SJSA1 (cell line): ENCODE results near the gene TYW5. TPM values are rescaled to one million over a fixed set of nuclear protein-coding genes. Genes with fewer than 3 reads are reported as not detected.

Source experiments
- DNase-seq, 2 experiments: peaks; one replicate each; pipeline ENCODE4 v3.0.0-alpha.2; 2015 to 2020; ENCODE audit warnings: low spot score in 2 of 2, low read depth in 1 of 2
- H3K27ac ChIP-seq: fragments of 250-450 bp; sonication (Bioruptor Pico); 2 replicates; pipeline ENCODE4 v1.5.1; 2020; ENCODE audit warnings: mild to moderate bottlenecking, moderate library complexity
- H3K27me3 ChIP-seq: fragments of 250-450 bp; sonication (Bioruptor Pico); replicated peaks from 2 replicates; pipeline ENCODE4 v1.5.1; 2020; ENCODE audit warnings: mild to moderate bottlenecking, moderate library complexity
- H3K36me3 ChIP-seq: fragments of 250-450 bp; sonication (Bioruptor Pico); 2 replicates; pipeline ENCODE4 v1.5.1; 2020; ENCODE audit warnings: mild to moderate bottlenecking
- H3K4me1 ChIP-seq: fragments of 250-450 bp; sonication (Bioruptor Pico); replicated peaks from 2 replicates; pipeline ENCODE4 v1.6.1; 2021; ENCODE audit warnings: mild to moderate bottlenecking
- H3K4me3 ChIP-seq: fragments of 250-450 bp; sonication (Bioruptor Pico); 2 replicates; pipeline ENCODE4 v1.5.1; 2020; ENCODE audit warnings: mild to moderate bottlenecking
- H3K9me3 ChIP-seq: fragments of 250-450 bp; sonication (Bioruptor Pico); replicated peaks from 2 replicates; pipeline ENCODE4 v1.5.1; 2020; ENCODE audit warnings: mild to moderate bottlenecking
- total RNA-seq: library from RNA; depleted of rRNA; stranded (reverse); fragments of >200 nt; shearing (Covaris generic); gene quantifications from 2 replicates; pipeline ENCODE4 v1.2.3, GENCODE V29; 2014

The TYW5 gene
- total RNA-seq, 1 experiment from 2014 or later, result 9.2 TPM

DNA sequence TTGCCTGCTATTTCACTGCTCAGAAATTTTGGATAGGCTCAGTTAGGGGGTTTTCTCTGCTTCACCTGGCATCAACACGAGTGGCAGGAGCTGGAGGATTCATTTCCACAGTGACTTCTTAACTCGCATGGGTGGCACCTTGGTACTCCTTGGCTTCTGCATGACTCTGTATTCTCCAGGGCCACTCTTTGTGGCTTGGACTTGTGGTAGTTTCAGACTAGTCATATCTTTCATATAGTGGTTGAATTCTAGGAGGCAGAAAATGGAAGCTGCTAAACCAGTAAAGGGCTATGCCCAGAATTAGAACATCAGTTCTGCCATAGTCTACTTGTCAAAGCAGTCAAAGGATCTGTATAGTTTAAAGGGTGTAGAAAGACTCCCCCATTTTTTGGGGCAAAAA lies 6.9 kb upstream of the TYW5 start:
- H3K27ac ChIP-seq, result no peak overlapping the region
- H3K36me3 ChIP-seq, result peaks cover 78% of the 10 kb centered on the region
- peaks cover 1% of the 10 kb centered on the region; the same call in 1 of the 2 replicates for H3K4me1 ChIP-seq
- H3K9me3 ChIP-seq, result no peaks in the 10 kb centered on the region
- H3K27me3 ChIP-seq, result no peaks in the 10 kb centered on the region
- no peak for DNase-seq
- no peak overlapping the region for H3K4me3 ChIP-seq

DNA sequence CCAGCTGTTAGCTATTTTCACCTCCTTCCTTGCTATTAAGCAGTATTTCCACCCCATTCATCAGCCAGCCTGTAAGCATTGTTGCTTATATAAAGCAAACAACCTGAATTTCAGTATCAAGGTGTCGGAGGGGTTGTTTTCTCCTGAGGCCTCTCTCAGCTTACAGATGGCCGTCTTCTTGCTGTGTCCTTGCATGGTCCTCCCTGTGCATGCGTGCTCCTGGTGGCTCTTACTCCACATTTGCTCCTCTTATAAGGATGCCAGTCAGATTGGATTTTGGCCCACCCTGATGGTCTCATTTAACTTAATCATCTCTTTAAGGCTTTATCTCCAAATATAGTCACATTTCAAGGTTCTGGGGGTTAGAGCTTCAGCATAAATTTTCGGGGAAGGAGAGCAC lies 2.7 kb upstream of the TYW5 start:
- no peaks in the 10 kb centered on the region for H3K27me3 ChIP-seq
- peaks cover 20% of the 10 kb centered on the region for H3K4me1 ChIP-seq
- H3K36me3 ChIP-seq, result peaks cover 59% of the 10 kb centered on the region
- no peak overlapping the region for H3K4me3 ChIP-seq
- no peak overlapping the region for H3K27ac ChIP-seq
- no peak for DNase-seq
- H3K9me3 ChIP-seq, result no peaks in the 10 kb centered on the region

DNA sequence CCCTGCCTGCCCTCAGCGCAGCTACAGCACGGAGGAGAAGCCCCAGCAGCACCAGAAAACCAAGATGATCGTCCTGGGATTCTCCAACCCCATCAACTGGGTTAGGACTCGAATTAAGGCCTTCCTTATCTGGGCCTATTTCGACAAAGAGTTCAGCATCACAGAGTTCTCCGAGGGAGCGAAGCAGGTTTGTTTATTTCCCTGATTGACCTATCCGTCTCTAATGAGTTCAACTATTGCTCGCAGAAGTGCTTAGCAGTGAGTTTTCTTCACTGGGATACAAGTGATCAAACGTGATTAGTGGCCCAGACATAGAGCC lies 730 bp upstream of the TYW5 start:
- peak overlapping the region; percentile 76 for H3K4me3 ChIP-seq
- DNase-seq, result no peak

DNA sequence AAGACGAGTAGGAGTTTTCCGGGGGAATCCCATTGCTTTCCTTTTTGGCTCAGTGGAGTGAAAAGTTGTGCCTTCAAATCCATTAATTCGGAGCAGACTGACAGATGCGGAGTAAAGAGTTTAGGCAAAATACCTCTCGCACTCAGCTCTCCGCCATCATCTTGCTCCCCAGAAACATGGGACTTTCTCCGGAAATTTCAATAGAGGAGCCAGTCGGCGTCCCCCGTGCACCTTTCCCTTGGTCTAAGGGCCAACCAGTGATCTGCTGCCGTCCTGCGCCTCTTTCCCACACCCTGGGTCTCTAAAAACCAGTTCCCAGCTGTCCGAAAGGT lies 318 bp downstream of the TYW5 start:
- no peaks in the 10 kb centered on the region for H3K27me3 ChIP-seq
- peaks cover 20% of the 10 kb centered on the region for H3K4me1 ChIP-seq
- peak overlapping the region; percentile 76 for H3K4me3 ChIP-seq
- H3K36me3 ChIP-seq, result peaks cover 47% of the 10 kb centered on the region
- no peaks in the 10 kb centered on the region for H3K9me3 ChIP-seq
- DNase-seq, result no peak
- H3K27ac ChIP-seq, result peak overlapping the region; percentile 77

More for the DNA sequence above, 730 bp upstream of the TYW5 start:
- H3K36me3 ChIP-seq, result peaks cover 48% of the 10 kb centered on the region
- H3K4me1 ChIP-seq, result peaks cover 20% of the 10 kb centered on the region
- H3K27ac ChIP-seq, result peak overlapping the region; percentile 77
- no peaks in the 10 kb centered on the region for H3K27me3 ChIP-seq
- no peaks in the 10 kb centered on the region for H3K9me3 ChIP-seq

DNA sequence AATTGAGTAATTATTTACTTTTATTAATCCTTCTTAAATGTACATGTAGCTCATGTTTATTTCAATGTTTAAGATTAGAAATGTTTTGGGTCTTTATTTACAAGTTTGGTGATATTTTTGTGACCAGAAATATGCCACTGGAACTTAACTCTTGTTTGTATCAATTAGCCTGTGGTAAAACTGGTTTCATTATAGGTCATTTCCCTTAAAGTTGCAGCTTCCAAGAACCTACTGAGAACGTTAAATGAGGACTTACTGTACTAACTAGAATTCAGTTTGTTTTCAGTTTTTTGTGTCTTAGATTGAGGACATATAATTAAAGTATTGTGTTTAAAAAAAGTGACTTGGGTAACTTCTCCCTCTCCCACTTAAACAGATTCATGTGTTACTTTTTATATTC lies 4.3 kb downstream of the TYW5 start:
- Histone ChIP-seq H3K4me3 (no peak overlapping the region), H3K27me3 (no peaks in the 10 kb centered on the region), H3K27ac (no peak overlapping the region)

DNA sequence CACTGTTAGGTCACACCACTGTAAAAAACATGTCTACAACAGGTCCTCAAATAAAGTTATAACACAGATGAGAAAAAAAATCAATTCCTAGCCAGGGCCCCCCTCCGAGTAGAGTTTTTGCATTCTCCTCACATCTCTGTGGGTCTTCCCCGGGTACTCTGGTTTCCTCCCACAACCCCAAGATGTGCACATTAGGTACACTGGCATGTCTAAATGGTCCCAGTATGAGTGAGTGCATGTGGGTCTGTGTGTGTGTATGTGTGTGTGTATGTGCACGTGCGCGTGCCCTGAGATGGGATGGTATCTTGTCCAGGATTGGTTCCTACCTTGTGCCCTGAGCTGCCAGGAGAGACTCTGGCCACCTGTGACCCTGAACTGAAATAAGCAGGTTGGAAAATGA lies 4.9 kb downstream of the TYW5 start:
- H3K4me1 ChIP-seq, result peaks cover 9% of the 10 kb centered on the region
- H3K36me3 ChIP-seq, result peaks cover 56% of the 10 kb centered on the region
- no peaks in the 10 kb centered on the region for H3K9me3 ChIP-seq
- no peak for DNase-seq
- H3K27me3 ChIP-seq, result no peaks in the 10 kb centered on the region
- no peak overlapping the region for H3K4me3 ChIP-seq
- no peak overlapping the region for H3K27ac ChIP-seq

More for the DNA sequence above, 4.3 kb downstream of the TYW5 start:
- no peak for DNase-seq
- Histone ChIP-seq H3K36me3 (peaks cover 53% of the 10 kb centered on the region), H3K9me3 (no peaks in the 10 kb centered on the region), H3K4me1 (peaks cover 9% of the 10 kb centered on the region)

DNA sequence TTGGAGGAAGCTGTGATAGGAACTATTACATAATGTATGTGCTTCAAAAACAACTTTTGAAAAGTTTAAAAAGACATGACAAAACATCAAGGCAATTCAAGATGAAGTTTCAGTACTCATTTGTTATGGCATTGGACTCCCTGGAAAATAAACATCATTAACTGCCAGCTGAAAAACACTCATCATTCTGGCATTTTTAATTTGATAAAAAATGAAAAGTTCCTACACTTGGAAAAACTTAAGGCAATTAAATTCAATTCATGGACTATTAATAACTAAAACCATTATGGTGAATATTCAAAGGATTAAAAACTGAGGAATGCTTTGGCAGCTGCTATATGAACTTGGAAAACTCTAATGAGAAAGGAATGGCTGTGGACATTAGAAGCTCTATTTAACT lies 8.5 kb downstream of the TYW5 start:
- Histone ChIP-seq H3K4me1 (no peaks in the 10 kb centered on the region), H3K36me3 (peaks cover 70% of the 10 kb centered on the region), H3K9me3 (no peaks in the 10 kb centered on the region), H3K27me3 (no peaks in the 10 kb centered on the region), H3K4me3 (no peak overlapping the region), H3K27ac (no peak overlapping the region)
- DNase-seq, result no peak

DNA sequence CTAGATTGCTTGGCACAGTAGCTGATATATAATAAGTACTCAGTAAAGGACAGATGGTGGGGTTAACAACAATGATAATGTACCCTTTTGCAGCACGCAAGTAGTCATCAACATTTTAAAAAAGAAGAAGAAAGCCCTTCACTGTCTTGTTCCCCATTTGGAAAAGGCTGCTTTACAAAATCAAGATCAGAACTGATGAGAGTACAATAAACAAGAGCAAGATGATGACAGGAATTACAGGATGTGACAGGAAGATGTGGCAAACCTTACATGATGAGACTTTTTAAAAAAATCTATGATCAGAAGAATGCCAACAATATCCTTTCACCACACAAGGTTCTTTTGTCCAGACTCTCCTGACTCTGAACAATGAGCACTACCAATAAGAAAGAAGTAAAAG lies 9.1 kb downstream of the TYW5 start:
- Histone ChIP-seq H3K4me3 (no peak overlapping the region), H3K27ac (no peak overlapping the region), H3K27me3 (no peaks in the 10 kb centered on the region), H3K4me1 (no peaks in the 10 kb centered on the region), H3K9me3 (no peaks in the 10 kb centered on the region), H3K36me3 (peaks cover 70% of the 10 kb centered on the region)
- no peak for DNase-seq

DNA sequence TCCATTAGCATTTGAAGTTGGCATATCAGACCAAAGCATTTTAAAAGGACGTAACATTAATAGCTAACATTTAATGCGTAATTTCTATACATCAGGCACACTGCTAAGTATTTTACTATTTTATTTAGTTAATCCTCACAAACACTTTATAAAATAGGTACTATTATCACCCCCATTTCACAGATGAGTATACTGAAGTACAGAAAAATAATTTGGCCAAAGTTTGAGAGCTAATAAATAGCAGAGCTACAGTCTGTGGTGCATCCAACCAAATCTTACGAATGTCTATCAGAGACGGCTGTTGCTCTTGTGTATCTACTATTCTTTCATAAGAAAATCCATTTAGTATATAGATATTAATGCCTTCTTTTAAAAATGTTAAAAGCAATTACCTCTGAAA lies 11.9 kb downstream of the TYW5 start:
- Histone ChIP-seq H3K9me3 (no peaks in the 10 kb centered on the region), H3K27ac (no peak overlapping the region), H3K27me3 (no peaks in the 10 kb centered on the region), H3K36me3 (peaks cover 65% of the 10 kb centered on the region), H3K4me1 (no peaks in the 10 kb centered on the region), H3K4me3 (no peak overlapping the region)
- DNase-seq, result no peak

DNA sequence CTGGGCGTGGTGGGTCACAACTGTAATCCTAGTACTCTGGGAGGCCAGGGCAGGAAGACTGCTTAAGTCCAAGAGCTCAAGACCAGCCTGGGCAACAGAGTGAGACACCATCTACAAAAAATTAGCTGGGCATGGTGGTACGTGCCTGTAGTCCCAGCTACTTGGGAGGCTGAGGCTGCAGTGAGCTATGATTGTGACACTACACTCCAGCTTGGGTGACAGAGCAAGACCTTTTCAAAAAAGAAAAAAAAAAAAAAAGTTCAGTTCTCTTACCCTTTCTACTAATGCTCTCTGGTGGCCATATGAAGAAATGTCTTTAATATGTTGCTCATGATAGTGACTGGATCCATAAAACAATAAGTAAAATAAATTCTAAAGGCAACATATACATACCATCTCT lies 14.9 kb downstream of the TYW5 start:
- peak in 1 of 2 experiments; percentile 12 for DNase-seq
- Histone ChIP-seq H3K27ac (no peak overlapping the region), H3K4me1 (no peaks in the 10 kb centered on the region), H3K9me3 (no peaks in the 10 kb centered on the region), H3K27me3 (no peaks in the 10 kb centered on the region; the same call in 1 of the 2 replicates), H3K4me3 (no peak overlapping the region), H3K36me3 (peaks cover 47% of the 10 kb centered on the region)

DNA sequence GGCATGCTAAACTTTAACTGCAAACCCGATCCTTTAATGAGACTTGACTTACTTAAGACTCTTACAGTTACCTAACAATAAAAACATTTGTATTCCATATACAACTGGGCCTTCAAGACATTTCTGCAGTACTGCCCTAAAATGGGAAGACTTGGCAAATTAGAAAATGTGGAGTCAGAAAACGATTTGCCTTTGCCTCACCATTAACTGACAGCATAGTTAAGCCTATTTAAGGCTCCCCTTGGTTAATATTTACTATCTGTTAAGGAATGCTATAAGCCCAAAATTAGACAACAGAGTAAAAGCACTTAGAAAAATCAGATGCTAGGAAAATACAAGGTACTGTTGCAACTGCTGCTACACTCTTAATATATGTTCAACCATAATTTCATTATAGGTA lies 18.7 kb downstream of the TYW5 start:
- Histone ChIP-seq H3K36me3 (peaks cover 39% of the 10 kb centered on the region), H3K4me1 (no peaks in the 10 kb centered on the region), H3K9me3 (no peaks in the 10 kb centered on the region), H3K27ac (no peak overlapping the region), H3K27me3 (no peaks in the 10 kb centered on the region; the same call in 1 of the 2 replicates), H3K4me3 (no peak overlapping the region)
- no peak for DNase-seq

DNA sequence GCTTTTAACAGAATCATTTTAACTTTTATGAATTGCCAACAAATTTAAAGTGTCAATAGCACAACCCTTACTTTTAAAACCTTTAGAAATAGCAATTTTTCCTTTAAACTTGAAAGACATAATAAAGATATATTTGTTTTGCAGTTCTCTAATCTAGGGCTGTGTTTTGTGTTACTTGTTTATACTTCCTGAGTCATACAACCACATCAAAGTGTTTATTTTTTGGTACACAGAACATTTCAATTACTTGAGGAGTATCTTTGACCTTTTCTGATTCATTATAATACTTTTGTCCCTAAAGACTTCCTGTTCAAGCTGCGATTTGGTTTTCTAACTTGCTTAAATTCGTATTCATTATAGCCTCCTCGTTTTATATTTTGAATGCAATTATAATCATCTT lies 21.8 kb downstream of the TYW5 start:
- no peaks in the 10 kb centered on the region for H3K9me3 ChIP-seq

DNA sequence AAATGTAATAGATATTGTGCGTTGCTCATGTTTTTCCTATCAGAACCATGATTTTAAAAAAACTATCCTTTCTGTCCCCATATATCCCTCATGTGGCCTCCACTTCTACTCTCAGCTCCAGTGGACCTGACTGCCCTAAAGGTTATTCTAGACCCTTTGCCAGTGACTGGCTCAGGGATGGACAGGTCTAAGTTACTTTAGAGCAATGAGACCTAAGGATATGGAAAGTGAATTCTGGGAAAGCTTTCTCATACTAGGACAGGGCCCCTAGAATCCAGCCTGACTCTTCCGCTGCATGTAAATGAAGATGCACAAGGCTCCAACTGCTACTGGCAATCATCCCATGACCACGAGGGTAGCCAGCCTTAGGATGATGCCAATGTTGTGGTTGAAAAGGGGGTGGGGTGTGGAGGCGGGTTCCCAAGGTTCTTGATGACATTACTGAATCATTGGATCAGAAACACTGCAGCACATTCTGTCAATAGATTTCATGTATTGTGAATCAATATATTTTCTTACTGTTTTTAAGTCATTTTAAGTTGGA lies 22.9 kb downstream of the TYW5 start:
- H3K9me3 ChIP-seq, result no peaks in the 10 kb centered on the region
- H3K36me3 ChIP-seq, result peaks cover 38% of the 10 kb centered on the region
- H3K27ac ChIP-seq, result no peak overlapping the region
- H3K4me3 ChIP-seq, result no peak overlapping the region
- H3K27me3 ChIP-seq, result no peaks in the 10 kb centered on the region; the same call in 1 of the 2 replicates
- no peak for DNase-seq
- H3K4me1 ChIP-seq, result no peaks in the 10 kb centered on the region

More for the DNA sequence above, 21.8 kb downstream of the TYW5 start:
- no peak overlapping the region for H3K4me3 ChIP-seq
- H3K4me1 ChIP-seq, result no peaks in the 10 kb centered on the region
- peaks cover 39% of the 10 kb centered on the region for H3K36me3 ChIP-seq
- DNase-seq, result peak in 1 of 2 experiments; percentile 25
- no peaks in the 10 kb centered on the region; the same call in 1 of the 2 replicates for H3K27me3 ChIP-seq
- H3K27ac ChIP-seq, result no peak overlapping the region

DNA sequence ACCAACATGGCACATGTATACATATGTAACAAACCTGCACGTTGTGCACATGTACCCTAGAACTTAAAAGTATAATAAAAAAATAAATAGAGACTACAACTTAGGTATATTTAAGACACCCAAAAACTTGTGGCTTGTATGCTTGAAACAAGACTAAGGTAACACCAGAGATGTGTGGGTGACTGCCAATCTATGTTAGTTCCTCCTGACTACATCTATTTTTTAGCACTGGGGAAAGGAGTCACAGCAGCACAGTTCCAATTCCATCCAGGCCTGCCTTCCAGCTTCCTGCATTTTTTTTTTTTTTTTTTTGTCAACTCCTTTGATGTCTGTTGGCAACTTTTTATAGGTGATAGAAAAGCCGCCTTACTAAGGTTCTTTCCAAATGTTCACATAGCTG lies 26.0 kb downstream of the TYW5 start:
- Histone ChIP-seq H3K4me3 (no peak overlapping the region), H3K27me3 (no peaks in the 10 kb centered on the region), H3K4me1 (no peaks in the 10 kb centered on the region), H3K27ac (no peak overlapping the region), H3K36me3 (peaks cover 57% of the 10 kb centered on the region), H3K9me3 (no peaks in the 10 kb centered on the region)
- DNase-seq, result no peak

DNA sequence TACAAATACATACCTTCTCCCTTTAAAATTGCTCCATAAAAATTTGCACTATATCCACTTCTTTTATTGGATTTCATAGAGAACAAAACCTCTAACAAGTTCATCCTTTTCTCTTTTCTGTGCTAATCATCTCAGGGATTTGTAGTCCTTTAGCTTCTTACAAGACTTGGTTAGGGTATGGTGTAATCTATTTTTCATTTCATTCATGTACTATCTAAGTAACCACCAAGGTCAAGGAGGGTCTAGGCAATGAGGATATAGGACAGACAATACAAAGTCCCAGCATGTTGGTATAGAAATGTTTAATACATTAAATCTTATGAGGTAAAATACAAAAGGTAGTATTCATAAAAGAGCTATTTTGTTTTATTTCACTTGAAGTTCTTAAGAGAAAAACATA lies 26.7 kb downstream of the TYW5 start:
- Histone ChIP-seq H3K27ac (no peak overlapping the region), H3K4me3 (no peak overlapping the region), H3K36me3 (peaks cover 57% of the 10 kb centered on the region), H3K27me3 (no peaks in the 10 kb centered on the region), H3K9me3 (no peaks in the 10 kb centered on the region), H3K4me1 (no peaks in the 10 kb centered on the region)
- DNase-seq, result no peak
